Gastrocnemius medialis (tissue), 4 donors: ENCODE results near the gene RGS14. TPM values are rescaled to one million over a fixed set of nuclear protein-coding genes. Genes with fewer than 3 reads are reported as not detected.
"Not testable (repeated sequence)": the region's sequence is repeated elsewhere in the genome, so short reads cannot be mapped to it uniquely, and the experiment has no call there.

Experiments
- ATAC-seq, 2 donors: fragments of 150-250 bp; one replicate each; pipeline ENCODE4 v1.9.1; 2016
- DNase-seq, 2 donors: peaks; one replicate each; pipeline ENCODE4 v3.0.0-alpha.2; 2019
- H3K27ac ChIP-seq, 4 donors: fragments of 200-600 bp; sonication (generic); 1 replicate in 1 of 4; 2 replicates in 3 of 4; pipeline ENCODE4 v1.5.1; 2016 to 2018; ENCODE audit warnings: mild to moderate bottlenecking in 2 of 4, moderate library complexity in 1 of 4
- H3K27me3 ChIP-seq, 3 donors: fragments of 200-600 bp; sonication (generic) in 2 of 3; 1 replicate in 1 of 3; 2 replicates in 2 of 3; pipeline versions ENCODE4 v1.5.1 to v1.6.0; 2016 to 2019; ENCODE audit warnings: mild to moderate bottlenecking in 1 of 3, moderate library complexity in 1 of 3
- H3K36me3 ChIP-seq, 2 donors: fragments of 200-600 bp; sonication (generic) in 1 of 2; one replicate each; pipeline ENCODE4 v1.5.1; 2017 to 2018
- H3K4me1 ChIP-seq, 2 donors: fragments of 200-600 bp; sonication (generic) in 1 of 2; one replicate each; pipeline ENCODE4 v1.5.1; 2016 to 2017; ENCODE audit warnings: mild to moderate bottlenecking in 2 of 2
- H3K4me3 ChIP-seq, 4 donors: fragments of 200-600 bp; sonication (generic) in 3 of 4; 1 replicate in 1 of 4; 2 replicates in 3 of 4; pipeline ENCODE4 v1.5.1; 2016 to 2019; ENCODE audit warnings: mild to moderate bottlenecking in 2 of 4
- H3K9me3 ChIP-seq, 3 donors: fragments of 200-600 bp; sonication (generic) in 2 of 3; 1 replicate in 1 of 3; 2 replicates in 2 of 3; pipeline ENCODE4 v1.5.1; 2016 to 2019
- POLR2A ChIP-seq, 2 donors: fragments of 450-650 bp; IDR thresholded peaks; one replicate each; pipeline ENCODE4 v1.6.1; 2017; ENCODE audit warnings: antibody characterized with exemption in 2 of 2, mild to moderate bottlenecking in 2 of 2, moderate library complexity in 2 of 2
- in situ Hi-C, 4 donors: fragments of 200-750 bp; cut with MboI; loops; one replicate each; pipeline versions ENCODE4 v1.15.0 to v1.8.0; 2017; ENCODE audit warnings: low sequenced_read_pairs in 4 of 4
- intact Hi-C: fragments of 100-400 bp; cut with DNase I; formaldehyde crosslinking; loops from one replicate; pipeline ENCODE4 v1.15.1; 2023; ENCODE audit warnings: low total_unique reads
- total RNA-seq, 4 donors: library from RNA; depleted of rRNA; stranded (reverse); fragments of >200 nt; gene quantifications; one replicate each; pipeline versions ENCODE4 v1.1.0 to v1.2.3, GENCODE V29; 2016
- TF ChIP-seq, protein P1 (sequence below), 5 experiments: fragments of 450-650 bp in 3 of 5; fragments of 200-600 bp in 2 of 5; sonication (generic) in 2 of 5; IDR thresholded peaks in 4 of 5; conservative IDR thresholded peaks in 1 of 5; 1 replicate in 4 of 5; 2 replicates in 1 of 5; pipeline ENCODE4 v1.5.1; 2016 to 2019; ENCODE audit warnings: antibody characterized with exemption in 5 of 5, mild to moderate bottlenecking in 3 of 5, moderate library complexity in 3 of 5

RGS14 gene
- total RNA-seq, 4 donors from 2014 or later: 1.6 to 25.9 (median 5.0) TPM

DNA sequence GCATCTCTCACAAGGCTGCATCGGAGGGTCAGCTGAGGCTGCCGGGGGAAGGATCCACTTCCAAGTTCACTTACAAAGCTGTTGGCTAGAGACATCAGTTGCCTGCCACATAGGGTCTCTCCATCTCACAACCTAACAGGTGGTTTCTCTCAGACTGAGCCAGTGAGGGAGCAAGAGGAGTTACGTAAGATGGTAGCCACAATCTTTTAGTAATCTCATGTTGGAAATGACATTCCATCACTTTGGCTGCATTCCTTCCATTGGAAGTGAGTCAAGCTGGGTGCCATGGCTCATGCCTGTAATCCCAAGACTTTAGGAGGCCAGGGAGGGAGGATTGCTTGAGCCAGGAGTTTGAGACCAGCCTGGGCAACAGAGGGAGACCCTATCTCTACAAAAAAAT, 61.3 kb downstream of the RGS14 start:
- no peak overlapping the region for H3K27ac ChIP-seq
- TF ChIP-seq POLR2A (IDR thresholded peaks at IDR 0.05): no peak
- TF ChIP-seq, protein P1, sequence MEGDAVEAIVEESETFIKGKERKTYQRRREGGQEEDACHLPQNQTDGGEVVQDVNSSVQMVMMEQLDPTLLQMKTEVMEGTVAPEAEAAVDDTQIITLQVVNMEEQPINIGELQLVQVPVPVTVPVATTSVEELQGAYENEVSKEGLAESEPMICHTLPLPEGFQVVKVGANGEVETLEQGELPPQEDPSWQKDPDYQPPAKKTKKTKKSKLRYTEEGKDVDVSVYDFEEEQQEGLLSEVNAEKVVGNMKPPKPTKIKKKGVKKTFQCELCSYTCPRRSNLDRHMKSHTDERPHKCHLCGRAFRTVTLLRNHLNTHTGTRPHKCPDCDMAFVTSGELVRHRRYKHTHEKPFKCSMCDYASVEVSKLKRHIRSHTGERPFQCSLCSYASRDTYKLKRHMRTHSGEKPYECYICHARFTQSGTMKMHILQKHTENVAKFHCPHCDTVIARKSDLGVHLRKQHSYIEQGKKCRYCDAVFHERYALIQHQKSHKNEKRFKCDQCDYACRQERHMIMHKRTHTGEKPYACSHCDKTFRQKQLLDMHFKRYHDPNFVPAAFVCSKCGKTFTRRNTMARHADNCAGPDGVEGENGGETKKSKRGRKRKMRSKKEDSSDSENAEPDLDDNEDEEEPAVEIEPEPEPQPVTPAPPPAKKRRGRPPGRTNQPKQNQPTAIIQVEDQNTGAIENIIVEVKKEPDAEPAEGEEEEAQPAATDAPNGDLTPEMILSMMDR (IDR thresholded peaks at IDR 0.05 in 4 of 5, conservative IDR thresholded peaks at IDR 0.05 in 1 of 5): no peak
- DNase-seq: no peak
- H3K4me1 ChIP-seq: no peaks in the 10 kb centered on the region
- H3K9me3 ChIP-seq: no peaks in the 10 kb centered on the region
- intact Hi-C loops: no loop called here
- no peak overlapping the region for H3K4me3 ChIP-seq
- no peaks in the 10 kb centered on the region for H3K36me3 ChIP-seq
- no peaks in the 10 kb centered on the region for H3K27me3 ChIP-seq
- no peak for ATAC-seq
- in situ Hi-C loops: no loop called here

DNA sequence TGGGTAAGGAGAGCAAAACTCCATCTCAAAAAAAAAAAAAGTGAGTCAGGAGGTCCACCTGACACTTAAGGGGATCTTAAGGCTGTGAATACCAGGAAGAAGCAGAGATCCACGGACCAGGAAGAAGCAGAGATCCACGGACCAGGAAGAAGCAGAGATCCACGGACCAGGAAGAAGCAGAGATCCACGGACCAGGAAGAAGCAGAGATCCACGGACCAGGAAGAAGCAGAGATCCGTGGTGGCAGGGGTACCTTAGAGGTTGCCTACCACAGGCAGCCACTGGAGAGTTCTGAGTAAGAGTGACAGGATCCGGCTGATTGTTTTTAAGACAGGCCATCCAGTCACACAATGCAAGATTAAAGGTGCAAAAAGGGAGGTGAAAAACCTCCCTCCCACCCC, 62.7 kb downstream of the RGS14 start:
- H3K4me1 ChIP-seq, H3K27me3 ChIP-seq, H3K27ac ChIP-seq, DNase-seq, H3K9me3 ChIP-seq, H3K4me3 ChIP-seq, intact Hi-C loops, H3K36me3 ChIP-seq, ATAC-seq, in situ Hi-C loops: not testable (repeated sequence)

DNA sequence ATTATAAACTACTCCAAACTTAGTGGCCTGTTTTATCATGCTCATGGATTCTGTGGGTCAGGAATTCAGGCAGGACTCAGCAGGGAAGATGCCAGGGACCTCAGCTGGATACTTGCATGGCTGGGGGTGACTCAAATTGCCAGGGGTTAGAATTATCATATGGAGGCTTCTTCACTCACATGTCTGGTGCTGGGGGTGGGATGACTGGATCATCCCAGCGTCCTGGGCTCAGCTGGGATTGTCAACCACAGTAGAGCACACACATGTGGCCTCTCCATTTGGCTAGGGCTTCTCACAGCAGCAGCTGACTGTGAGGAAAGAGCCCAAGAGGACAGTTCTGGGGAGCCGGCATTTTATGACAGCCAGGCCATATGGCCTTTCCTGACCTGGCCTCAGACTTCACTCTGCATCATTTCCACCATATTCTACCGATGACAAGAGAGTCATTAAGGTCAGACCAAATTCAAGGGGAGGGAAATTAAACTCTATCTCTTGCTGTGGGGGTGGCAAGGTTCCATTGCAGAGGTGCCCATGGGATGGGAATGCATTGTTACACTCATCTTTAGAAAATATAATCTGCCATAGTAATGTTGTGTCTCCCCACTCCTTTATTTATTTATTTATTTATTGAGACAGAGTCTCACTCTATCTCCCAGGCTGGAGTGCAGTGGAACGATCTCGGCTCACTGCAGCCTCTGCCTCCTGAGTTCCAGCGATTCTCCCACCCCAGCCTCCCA, 63.5 kb downstream of the RGS14 start:
- no peaks in the 10 kb centered on the region for H3K36me3 ChIP-seq
- no peak for ATAC-seq
- no peaks in the 10 kb centered on the region for H3K27me3 ChIP-seq
- H3K27ac ChIP-seq: no peak overlapping the region
- no peak for TF ChIP-seq POLR2A (IDR thresholded peaks at IDR 0.05)
- TF ChIP-seq, protein P1 (IDR thresholded peaks at IDR 0.05 in 4 of 5, conservative IDR thresholded peaks at IDR 0.05 in 1 of 5): no peak
- DNase-seq: no peak
- no peaks in the 10 kb centered on the region for H3K9me3 ChIP-seq
- H3K4me3 ChIP-seq: no peak overlapping the region
- intact Hi-C loops (no loop called here), in situ Hi-C loops (no loop called here)
- H3K4me1 ChIP-seq: peaks cover 3 to 6% of the 10 kb centered on the region in 2 donors

Other genes starting within 250 kb of the RGS14 start
- gene NSD1, start 224.2 kb upstream of the RGS14 start, total RNA-seq: 10 to 100 TPM; 25.4 to 32.7 (median 29.0) TPM
- gene RAB24, start 54.2 kb upstream of the RGS14 start, total RNA-seq: 10 to 100 TPM; 11.4 to 22.8 (median 14.5) TPM
- 10 to 100 TPM; 13.4 to 45.8 (median 28.2) TPM for gene PRELID1, start 54.1 kb upstream of the RGS14 start, total RNA-seq
- 1 to 10 TPM in 3 of 4 donors, under 1 TPM in 1; 0.90 to 7.8 (median 3.5) TPM for gene MXD3, start 46.0 kb upstream of the RGS14 start, total RNA-seq
- gene LMAN2, start 6.3 kb upstream of the RGS14 start, total RNA-seq: 100 to 1,000 TPM in 1 of 4 donors, 10 to 100 TPM in 3; 70.2 to 109 (median 86.6) TPM
- not detected for gene SLC34A1, start 26.5 kb downstream of the RGS14 start, total RNA-seq
- not detected for gene PFN3, start 42.7 kb downstream of the RGS14 start, total RNA-seq
- 1 to 10 TPM in 1 of 4 donors, under 1 TPM in 2, not detected in 1; 0.36 to 1.2 (median 0.95) TPM for gene F12, start 51.6 kb downstream of the RGS14 start, total RNA-seq
- gene GRK6, start 68.8 kb downstream of the RGS14 start, total RNA-seq: 10 to 100 TPM; 12.7 to 40.5 (median 32.2) TPM
- 1 to 10 TPM in 2 of 4 donors, under 1 TPM in 1, not detected in 1; 0.63 to 2.0 (median 1.4) TPM for gene PRR7, start 88.9 kb downstream of the RGS14 start, total RNA-seq
- gene DBN1, start 115.7 kb downstream of the RGS14 start, total RNA-seq: 10 to 100 TPM; 16.3 to 27.5 (median 23.2) TPM
- 100 to 1,000 TPM; 132 to 244 (median 220) TPM for gene PDLIM7, start 139.7 kb downstream of the RGS14 start, total RNA-seq
- gene DOK3, start 151.9 kb downstream of the RGS14 start, total RNA-seq: 1 to 10 TPM; 2.1 to 5.1 (median 2.9) TPM
- gene DDX41, start 159.0 kb downstream of the RGS14 start, total RNA-seq: 100 to 1,000 TPM in 1 of 4 donors, 10 to 100 TPM in 3; 47.1 to 105 (median 62.3) TPM
- gene FAM193B, start 196.6 kb downstream of the RGS14 start, total RNA-seq: 10 to 100 TPM; 13.2 to 21.3 (median 16.6) TPM
- gene TMED9, start 234.3 kb downstream of the RGS14 start, total RNA-seq: 10 to 100 TPM; 24.3 to 67.2 (median 37.3) TPM
- gene B4GALT7, start 242.2 kb downstream of the RGS14 start, total RNA-seq: 10 to 100 TPM; 11.9 to 24.8 (median 16.2) TPM